ENCODE results near the gene HOXB9. TPM values are rescaled to one million over a fixed set of nuclear protein-coding genes. Genes with fewer than 3 reads are reported as not detected.

HOXB9 gene
- total and polyA plus RNA-seq, 9 of the 15 experiments (the other 6 are each of a cell fraction or from before 2014, with no cell fraction given): 3.1 to 196 (median 77.6) TPM

DNA sequence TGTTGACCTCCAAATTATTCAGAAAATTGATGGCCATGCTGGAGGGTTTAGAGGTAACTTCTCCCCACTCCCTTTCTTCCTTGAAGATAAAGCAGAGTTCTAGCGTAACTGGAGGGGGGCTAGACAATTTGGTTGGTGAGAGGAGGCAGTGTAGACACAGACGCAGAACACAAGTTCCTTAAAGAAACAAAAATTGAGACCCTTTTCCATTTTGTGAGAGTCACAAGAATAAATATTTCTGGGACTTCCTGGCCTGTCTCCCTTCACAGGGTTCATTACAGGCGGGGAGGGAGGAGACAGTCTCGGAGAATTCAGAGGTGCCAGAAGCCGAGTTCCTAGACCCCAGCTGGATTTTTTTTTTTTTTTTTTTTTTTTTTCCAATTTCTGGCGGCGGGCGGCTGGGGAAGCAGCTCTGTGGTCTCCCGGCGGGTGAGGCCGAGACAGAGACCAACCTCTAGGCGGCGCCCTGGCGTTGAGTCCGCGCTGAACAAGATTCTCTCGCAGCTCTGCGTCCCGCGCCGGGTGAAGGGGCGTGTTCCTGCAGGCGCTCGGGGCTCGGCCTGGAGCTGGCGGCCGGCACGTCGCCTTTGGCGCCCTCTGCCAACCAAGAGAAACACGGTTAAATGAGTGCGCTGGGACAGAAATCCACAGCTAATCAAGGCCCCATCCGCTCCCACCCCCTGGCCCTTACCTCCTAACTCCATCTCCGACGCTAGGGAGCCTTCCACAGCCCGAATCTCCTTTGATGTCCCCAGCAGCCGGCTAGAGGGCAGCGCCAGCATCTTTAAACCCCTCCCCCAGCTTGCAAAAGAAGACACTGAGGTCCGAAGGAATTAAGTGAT lies 10.2 kb upstream of the HOXB9 start (continued):
- TF ChIP-seq, protein P1, sequence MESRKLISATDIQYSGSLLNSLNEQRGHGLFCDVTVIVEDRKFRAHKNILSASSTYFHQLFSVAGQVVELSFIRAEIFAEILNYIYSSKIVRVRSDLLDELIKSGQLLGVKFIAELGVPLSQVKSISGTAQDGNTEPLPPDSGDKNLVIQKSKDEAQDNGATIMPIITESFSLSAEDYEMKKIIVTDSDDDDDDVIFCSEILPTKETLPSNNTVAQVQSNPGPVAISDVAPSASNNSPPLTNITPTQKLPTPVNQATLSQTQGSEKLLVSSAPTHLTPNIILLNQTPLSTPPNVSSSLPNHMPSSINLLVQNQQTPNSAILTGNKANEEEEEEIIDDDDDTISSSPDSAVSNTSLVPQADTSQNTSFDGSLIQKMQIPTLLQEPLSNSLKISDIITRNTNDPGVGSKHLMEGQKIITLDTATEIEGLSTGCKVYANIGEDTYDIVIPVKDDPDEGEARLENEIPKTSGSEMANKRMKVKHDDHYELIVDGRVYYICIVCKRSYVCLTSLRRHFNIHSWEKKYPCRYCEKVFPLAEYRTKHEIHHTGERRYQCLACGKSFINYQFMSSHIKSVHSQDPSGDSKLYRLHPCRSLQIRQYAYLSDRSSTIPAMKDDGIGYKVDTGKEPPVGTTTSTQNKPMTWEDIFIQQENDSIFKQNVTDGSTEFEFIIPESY (CRISPR knock-in tag; IDR thresholded peaks at IDR 0.05): 0 out of 2 replicates have a peak, but pooled peaks have one; percentile 42
- TF ChIP-seq DDX20 (tag; IDR thresholded peaks at IDR 0.05; ENCODE audit: low read depth): no peak
- no peak for TF ChIP-seq EWSR1 (IDR thresholded peaks at IDR 0.05; ENCODE audit: borderline replicate concordance, low read depth, partially characterized antibody)
- TF ChIP-seq ILF3 (IDR thresholded peaks at IDR 0.05; ENCODE audit: borderline replicate concordance): no peak
- no peak for TF ChIP-seq CREB1 (IDR thresholded peaks at IDR 0.05)
- TF ChIP-seq CREB1 (CRISPR knock-in tag; IDR thresholded peaks at IDR 0.05): peak; percentile 36; the same call in 1 of the 2 replicates
- peak; percentile 72 for TF ChIP-seq ZNF592 (IDR thresholded peaks at IDR 0.05)
- TF ChIP-seq SMARCE1 (IDR thresholded peaks at IDR 0.05): peak; percentile 81
- TF ChIP-seq ZKSCAN3 (CRISPR knock-in tag; IDR thresholded peaks at IDR 0.05): no peak
- TF ChIP-seq NBN (IDR thresholded peaks at IDR 0.05; ENCODE audit: low read depth): 0 out of 2 replicates have a peak, but pooled peaks have one; percentile 38
- TF ChIP-seq KDM1A (IDR thresholded peaks at IDR 0.05): no peak
- no peak for TF ChIP-seq MEF2A (IDR thresholded peaks at IDR 0.05; ENCODE audit: control insufficient read depth, low read depth, low read length)
- no peak for TF ChIP-seq ZNF232 (CRISPR knock-in tag; IDR thresholded peaks at IDR 0.05)
- TF ChIP-seq ZNF780A (CRISPR knock-in tag; IDR thresholded peaks at IDR 0.05): no peak
- TF ChIP-seq ARHGAP35 (IDR thresholded peaks at IDR 0.05; ENCODE audit: partially characterized antibody): no peak
- TF ChIP-seq, protein P2, sequence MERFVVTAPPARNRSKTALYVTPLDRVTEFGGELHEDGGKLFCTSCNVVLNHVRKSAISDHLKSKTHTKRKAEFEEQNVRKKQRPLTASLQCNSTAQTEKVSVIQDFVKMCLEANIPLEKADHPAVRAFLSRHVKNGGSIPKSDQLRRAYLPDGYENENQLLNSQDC (CRISPR knock-in tag; IDR thresholded peaks at IDR 0.05): no peak
- TF ChIP-seq RB1 (IDR thresholded peaks at IDR 0.05; ENCODE audit: low read depth): peak; percentile 48; the same call in 1 of the 2 replicates
- no peak for TF ChIP-seq MLX (CRISPR knock-in tag; conservative IDR thresholded peaks at IDR 0.05)
- TF ChIP-seq SMAD1 (IDR thresholded peaks at IDR 0.05; ENCODE audit: low read depth, low read length, partially characterized antibody): no peak
- TF ChIP-seq ZNF121 (CRISPR knock-in tag; conservative IDR thresholded peaks at IDR 0.05): no peak
- TF ChIP-seq HNRNPLL (IDR thresholded peaks at IDR 0.05; ENCODE audit: low read depth, low read length, poor library complexity, severe bottlenecking): peak; percentile 18

Measured in K562 (cell line).